Activated CD4-positive, alpha-beta T cell treated with anti-CD3 and anti-CD28 coated beads, Interleukin-2, amount 50 U/mL, for 48 hours (primary cell): ENCODE data around the gene MPV17.
"Not testable (repeated sequence)": the region's sequence is repeated elsewhere in the genome, so short reads cannot be mapped to it uniquely, and the experiment has no call there.

Experiments used
- DNase-seq, 2 experiments: peaks; one replicate each; pipeline ENCODE4 v3.0.0-alpha.2; 2020

The MPV17 gene

GRCh38 chr2:27322301-27322765 is 564 bp downstream of the MPV17 start:
- DNase-seq, result peak in 1 of 2 experiments; percentile 16

DNA sequence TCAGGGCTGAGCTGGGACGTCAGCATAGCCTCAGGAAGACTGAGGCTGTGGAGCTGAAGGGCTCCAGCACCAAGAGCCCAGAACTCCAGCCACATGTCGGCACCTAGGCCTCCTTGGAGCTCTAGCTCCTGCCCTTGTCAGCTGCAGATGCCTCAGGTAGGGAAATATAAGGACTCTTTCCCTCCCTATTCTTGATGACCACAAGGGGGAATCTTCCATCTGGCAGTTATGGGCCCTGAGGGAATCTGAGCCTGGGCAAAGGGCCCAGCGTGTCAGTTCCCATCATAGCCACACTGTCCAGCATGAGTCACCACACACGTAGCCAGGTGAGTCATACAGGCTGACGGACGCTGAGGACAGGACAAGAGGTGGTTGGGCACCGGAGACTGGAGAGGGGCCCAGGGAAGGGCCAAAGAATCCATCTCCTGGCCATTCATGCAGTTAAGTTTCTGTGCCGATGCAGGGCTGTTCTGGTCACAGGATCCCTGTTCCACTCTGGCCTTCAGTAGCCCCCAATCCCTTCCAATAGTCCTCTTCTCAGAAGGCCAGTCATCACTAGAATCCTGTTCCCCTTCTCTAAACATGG is 1.8 kb downstream of the MPV17 start:
- DNase-seq, result no peak

DNA sequence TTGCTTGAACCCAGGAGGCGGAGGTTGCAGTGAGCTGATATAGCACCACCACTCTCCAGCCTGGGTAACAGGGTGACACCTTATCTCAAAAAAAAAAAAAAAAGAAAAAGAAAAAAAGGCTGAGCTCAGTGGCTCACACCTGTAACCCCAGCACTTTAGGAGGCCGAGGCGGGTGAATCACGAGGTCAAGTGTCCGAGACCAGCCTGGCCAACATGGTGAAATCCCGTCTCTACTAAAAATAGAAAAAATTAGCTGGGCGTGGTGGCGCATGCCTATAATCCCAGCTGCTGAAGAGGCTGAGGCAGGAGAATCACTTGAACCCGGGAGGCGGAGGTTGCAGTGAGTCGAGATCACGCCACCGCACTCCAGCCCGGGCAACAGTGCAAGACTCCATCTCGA is 3.1 kb downstream of the MPV17 start:
- DNase-seq, result not testable (repeated sequence)

- no peak for DNase-seq
Measured at GRCh38 chr2:27316655-27317412, 6.1 kb downstream of the MPV17 start.

- no peak for DNase-seq
Measured at GRCh38 chr2:27315122-27315521, 7.8 kb downstream of the MPV17 start.

- DNase-seq, result no peak
Measured at GRCh38 chr2:27314709-27315108, 8.2 kb downstream of the MPV17 start.

DNA sequence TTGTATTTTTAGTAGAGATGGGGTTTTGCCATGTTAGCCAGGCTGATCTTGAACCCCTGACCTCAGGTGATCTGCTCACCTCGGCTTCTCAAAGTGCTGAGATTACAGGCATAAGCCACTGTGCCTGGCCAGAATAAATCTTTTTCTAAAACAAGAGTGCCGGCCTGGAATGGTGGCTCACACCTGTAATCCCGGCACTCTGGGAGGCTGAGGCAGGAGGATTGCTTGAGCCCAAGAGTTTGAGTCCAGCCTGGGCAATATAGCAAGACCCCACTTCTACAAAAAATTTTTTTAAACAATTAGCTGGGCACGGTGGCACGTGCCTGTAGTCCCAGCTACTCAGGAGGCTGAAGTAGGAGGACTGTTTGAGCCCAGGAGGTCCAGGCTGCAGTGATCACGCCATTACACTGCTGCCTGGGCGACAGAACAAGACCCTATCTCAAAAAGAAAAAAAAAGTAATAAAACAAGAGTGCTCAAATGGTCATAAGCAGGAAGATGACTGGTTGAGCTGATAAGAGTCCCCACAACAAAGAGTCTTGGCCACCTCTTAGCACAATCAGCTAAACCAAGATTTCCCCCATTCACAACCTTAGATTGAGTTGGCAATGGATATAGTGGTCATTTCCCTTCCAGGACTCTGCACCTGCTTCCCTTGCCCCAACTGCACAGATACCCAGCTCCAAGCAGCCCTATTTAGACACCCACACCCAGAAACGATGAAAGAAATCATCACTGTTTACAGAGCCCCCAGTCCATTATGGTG is 8.8 kb downstream of the MPV17 start:
- DNase-seq, result no peak

- no peak for DNase-seq
Measured at GRCh38 chr2:27312152-27312551, 10.7 kb downstream of the MPV17 start.

DNA sequence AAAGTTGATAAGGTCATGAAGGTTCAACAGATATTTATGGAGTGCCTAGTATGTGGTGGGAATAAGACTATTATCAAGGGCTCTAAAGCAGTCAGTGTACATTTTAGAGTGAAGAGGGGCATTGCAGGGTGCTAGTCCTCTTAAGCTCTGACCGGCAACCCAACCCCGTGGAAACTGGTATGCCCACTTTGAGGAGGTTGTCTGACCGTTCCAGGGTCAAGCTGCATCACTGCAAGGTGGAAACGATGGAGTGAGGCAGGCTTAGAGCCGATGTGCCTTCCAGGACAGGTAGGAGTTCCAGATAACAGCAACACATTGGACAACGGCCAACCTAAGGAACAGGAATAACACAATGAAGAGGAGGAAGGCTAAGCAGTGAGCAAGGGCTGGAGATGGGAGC is 13.2 kb downstream of the MPV17 start:
- DNase-seq, result no peak

DNA sequence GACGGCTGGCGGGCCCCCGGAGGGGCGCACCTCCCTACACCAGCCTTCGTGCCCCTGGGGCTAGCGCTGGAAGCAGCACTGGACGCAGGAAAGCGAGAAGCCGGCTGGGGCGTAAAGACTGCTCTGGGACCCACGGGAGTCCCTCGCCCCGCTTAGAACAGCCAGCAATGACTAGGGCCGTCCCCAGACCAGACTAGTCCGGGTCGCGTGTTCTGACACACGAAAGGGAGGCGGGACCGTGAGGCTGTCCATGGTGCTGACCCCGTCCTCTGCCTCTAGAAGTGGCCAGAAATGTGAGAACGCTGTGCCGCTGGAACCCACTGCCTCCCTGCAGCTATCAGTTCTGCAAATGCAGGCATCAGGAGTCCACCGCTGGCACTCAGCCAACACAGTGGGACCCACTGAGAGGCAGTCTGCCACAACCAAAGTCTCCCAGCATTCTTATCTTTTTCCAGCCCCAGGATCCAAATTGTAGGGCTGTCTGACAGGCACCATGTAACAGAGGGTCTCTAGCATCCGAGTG is 14.5 kb downstream of the MPV17 start, which contains the start of gene UCN:
Gene UCN, minus strand, starts transcription at position 87 of the 523 bp plus-strand sequence. CDS start 550 bp downstream, outside the sequence.
- DNase-seq, result no peak

- DNase-seq, result no peak
Measured at GRCh38 chr2:27307545-27308358, 15.1 kb downstream of the MPV17 start.

GRCh38 chr2:27307287-27307544 is 15.7 kb downstream of the MPV17 start:
- DNase-seq, result no peak

DNA sequence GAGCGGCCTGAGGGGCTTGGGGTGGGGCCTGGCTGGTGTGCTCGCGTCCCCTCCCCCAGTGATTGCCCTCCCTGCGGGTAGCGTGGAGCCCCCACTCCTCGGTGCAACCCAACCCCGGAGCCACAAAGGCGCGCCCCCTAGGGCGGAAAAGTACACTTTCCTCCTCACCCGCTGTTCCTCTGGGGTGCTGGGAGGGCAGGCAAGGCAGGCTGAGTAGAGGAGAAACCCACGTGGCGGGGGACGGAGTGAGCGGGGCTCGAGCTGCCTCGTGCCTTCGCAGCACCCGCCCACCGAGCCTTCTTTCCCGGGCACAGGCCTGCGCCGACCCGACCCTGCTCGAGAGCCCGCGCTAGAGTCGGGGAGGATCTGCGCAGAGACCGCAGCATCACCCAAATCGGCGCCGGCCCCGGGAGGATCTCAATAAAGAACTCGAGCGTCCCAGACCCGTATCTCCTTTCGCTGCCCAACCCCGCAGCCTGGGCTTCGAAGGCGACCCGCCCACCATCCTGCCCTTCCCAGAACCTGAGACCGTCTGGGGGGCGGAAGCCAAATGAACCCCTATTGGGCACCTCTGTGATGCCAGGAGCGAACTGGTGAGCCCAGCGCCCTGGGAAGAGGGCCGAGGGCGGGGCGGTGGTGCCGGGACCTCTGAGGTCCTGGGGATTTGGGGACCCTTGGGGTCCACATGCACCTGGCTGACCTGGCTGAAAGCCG is 16.2 kb downstream of the MPV17 start:
- peak; percentile 38 to 49 for DNase-seq

- DNase-seq, result no peak
Measured at GRCh38 chr2:27306136-27306535, 16.8 kb downstream of the MPV17 start.

DNA sequence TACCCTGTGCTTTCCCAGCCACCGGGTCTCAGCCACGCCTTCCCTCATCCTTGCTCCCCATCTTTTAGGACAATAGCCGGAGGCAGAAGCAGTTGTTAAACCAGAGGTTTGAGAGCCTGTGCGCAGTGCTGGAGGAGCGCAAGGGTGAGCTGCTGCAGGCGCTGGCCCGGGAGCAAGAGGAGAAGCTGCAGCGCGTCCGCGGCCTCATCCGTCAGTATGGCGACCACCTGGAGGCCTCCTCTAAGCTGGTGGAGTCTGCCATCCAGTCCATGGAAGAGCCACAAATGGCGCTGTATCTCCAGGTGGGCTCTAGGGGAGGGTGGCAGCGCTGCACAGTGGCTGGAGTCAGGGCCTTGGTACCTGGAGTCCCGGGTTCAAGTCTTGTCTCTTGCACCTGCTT is 17.4 kb downstream of the MPV17 start:
- no peak for DNase-seq

- DNase-seq, result no peak
Measured at GRCh38 chr2:27304488-27305240, 18.2 kb downstream of the MPV17 start.

DNA sequence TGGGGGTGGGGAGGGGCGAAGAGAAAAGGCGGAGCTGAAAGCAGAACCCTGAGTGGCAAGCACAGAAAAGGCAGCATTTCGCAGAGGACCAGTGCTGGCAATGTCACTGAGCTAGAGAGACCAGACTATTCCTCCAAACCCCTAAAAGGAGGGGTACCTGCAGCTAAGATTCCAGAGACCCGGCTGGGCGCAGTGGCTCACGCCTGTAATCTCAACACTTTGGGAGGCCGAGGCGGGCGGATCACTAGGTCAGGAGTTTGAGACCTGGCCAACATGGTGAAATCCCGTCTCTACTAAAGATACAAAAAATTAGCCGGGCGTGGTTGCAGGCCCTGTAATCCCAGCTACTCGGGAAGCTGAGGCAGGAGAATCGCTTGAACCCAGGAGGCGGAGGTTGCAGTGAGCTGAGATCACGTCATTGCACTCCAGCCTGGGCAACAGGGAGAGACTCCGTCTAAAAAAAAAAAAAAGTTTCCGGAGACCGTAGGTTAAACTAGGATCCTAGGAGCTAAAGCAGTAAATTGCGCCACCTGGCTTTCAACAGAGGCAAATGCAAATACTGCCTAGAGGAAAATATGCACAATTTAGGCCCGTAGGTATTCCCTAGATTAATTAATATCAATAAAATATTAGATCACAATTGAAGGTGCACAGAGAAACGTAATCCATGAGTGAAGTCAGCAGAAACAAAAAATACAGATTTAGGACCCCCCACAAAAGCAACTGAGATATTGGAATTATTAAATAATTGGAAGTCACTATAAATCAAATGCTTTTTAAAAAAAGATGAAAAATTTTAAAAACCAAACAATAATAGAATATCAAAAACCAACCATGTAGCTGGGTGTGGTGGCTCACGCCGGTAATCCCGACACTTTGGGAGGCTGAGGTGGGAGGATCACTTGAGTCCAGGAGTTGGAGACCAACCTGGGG is 19.5 kb downstream of the MPV17 start:
- DNase-seq, result peak; percentile 30 to 45

- DNase-seq, result not testable (repeated sequence)
Measured at GRCh38 chr2:27300606-27301005, 22.3 kb downstream of the MPV17 start.

GRCh38 chr2:27298391-27299080 is 24.4 kb downstream of the MPV17 start:
- DNase-seq, result no peak

GRCh38 chr2:27297195-27297594 is 25.7 kb downstream of the MPV17 start:
- no peak for DNase-seq
